ENCODE results near the gene VPS72.
"Not testable (repeated sequence)": the region's sequence is repeated elsewhere in the genome, so short reads cannot be mapped to it uniquely, and the experiment has no call there.

The VPS72 gene

DNA sequence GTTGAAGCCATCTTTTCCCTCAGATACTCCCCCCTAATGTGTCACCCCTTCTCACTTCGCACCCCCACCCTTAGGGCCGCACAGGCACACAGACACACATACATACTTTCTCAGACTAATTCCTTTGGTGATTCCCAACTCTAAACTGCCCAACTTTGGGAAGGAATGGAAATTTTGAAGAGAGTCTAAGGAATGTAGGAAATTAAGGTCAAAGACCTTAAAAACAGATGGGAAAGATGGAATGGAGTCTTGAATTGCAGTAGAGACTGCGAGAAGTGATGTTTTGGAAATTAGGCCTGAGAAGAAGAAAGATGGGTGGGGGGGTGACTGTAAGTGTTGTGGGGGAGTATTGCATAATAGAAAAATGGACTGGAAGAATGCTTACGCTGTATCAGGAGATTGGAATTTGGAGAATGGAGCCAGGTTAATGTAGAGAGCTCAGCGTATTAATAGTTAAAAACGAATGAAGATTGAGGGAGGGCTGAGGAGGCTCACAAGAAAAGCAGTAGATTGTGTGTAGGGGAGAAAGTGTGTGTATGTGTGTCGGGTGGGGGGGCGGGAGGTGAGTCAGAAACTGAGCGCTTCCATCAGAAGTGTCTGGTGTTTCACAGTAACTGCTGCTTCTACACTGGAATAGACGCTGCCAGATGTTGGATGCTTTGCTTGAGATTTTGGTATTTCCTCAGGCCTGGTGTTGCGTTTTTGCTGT is 10.0 kb upstream of the VPS72 start:
- Histone ChIP-seq H3K27me3 (ENCODE audit: insufficient read depth, low read length) (no peaks in the 10 kb centered on the region), H3K9me3 (ENCODE audit: insufficient read depth, low read depth, low read length) (no peaks in the 10 kb centered on the region), H3K36me3 (ENCODE audit: insufficient read depth, low read length) (peaks cover 26% of the 10 kb centered on the region), H3K4me3 (ENCODE audit: low read length) (peak overlapping the region; percentile 100), H3K4me1 (ENCODE audit: insufficient read depth, low read length) (peaks cover 5% of the 10 kb centered on the region; the same call in 1 of the 2 replicates), H3K9ac (ENCODE audit: low read depth, low read length) (peak overlapping the region; percentile 89), H3K27ac (ENCODE audit: low read depth, low read length) (no peak overlapping the region)
- WGBS, result 32% methylated on average over 11 of the region's 11 CpGs

DNA sequence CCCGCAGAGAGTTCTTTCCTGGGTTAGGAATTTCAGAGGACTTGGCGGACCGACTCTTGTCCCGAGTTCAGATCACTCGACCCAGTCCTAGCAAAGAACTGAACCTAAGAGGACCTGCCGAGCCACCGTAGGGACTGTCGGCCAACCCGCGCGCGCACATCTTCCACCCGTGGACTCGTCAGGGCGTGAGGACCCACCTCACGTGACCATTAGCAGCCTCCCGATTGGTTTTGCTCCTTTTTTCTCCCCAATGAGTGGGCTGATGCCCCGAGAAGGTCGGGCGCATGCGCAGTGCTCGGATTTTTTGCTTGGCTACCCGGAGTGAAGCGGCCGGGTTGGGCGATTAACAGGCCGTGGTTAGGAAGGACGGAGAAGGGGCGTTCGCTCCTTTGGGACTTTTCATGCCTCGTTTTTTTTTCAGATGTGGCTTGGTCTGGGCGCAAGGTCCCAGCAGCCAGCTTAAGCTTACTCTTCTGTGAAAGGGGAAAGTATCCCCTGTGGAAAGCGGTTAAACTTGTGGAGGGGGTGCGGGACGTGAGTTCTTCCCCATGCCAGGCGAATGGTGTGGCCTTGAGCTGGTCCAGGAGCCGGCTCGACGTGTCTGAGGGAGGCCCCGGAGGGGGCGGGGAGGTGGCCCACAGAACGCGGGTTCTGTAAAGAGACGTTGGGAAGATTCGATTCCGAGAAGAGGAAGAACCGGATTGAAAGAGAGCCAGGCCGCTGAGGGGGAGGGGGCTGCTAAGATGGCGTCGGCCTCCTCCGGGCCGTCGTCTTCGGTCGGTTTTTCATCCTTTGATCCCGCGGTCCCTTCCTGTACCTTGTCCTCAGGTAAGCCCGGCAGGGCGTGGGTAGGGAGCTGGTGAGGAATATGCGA is 8.5 kb upstream of the VPS72 start, which contains the start of gene PIP5K1A:
Gene PIP5K1A, plus strand, starts transcription at position 299 of the 874 bp plus-strand sequence. Its CDS starts 445 bp downstream, at position 744.
- peak within 1 kb of the TSS; percentile 100 for H3K4me3 ChIP-seq (ENCODE audit: low read length)
- WGBS, result under 1% methylated on average over 60 of the region's 60 CpGs
- H3K4me1 ChIP-seq (ENCODE audit: insufficient read depth, low read length), result peaks cover 5% of the 10 kb centered on the region; the same call in 1 of the 2 replicates
- no peaks in the 10 kb centered on the region for H3K27me3 ChIP-seq (ENCODE audit: insufficient read depth, low read length)
- H3K36me3 ChIP-seq (ENCODE audit: insufficient read depth, low read length), result peaks cover 17% of the 10 kb centered on the region
- no peaks in the 10 kb centered on the region for H3K9me3 ChIP-seq (ENCODE audit: insufficient read depth, low read depth, low read length)
- peak within 1 kb of the TSS; percentile 89 for H3K9ac ChIP-seq (ENCODE audit: low read depth, low read length)
- peak within 1 kb of the TSS; percentile 91 for H3K27ac ChIP-seq (ENCODE audit: low read depth, low read length)

DNA sequence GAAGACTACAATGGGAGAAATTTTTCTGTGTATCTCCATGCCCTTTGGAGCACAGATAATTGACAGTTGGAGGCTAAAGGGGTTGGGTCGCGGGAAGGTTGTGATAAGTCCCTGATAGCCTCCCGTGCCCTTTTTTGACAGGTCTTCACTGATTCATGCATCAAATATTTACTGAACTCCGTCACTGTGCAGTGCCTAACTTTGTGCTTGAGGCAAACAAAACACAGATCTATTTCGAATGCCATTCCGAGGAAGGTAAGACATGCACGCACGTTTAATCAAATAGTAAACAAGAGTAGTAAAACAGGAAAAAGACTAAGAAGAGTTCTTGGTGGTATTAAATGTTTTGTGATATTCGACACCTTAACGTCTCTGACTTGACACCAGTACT is 7.9 kb upstream of the VPS72 start:
- Histone ChIP-seq H3K27me3 (ENCODE audit: insufficient read depth, low read length) (no peaks in the 10 kb centered on the region), H3K9me3 (ENCODE audit: insufficient read depth, low read depth, low read length) (no peaks in the 10 kb centered on the region), H3K36me3 (ENCODE audit: insufficient read depth, low read length) (peaks cover 12% of the 10 kb centered on the region), H3K4me1 (ENCODE audit: insufficient read depth, low read length) (peaks cover 5% of the 10 kb centered on the region; the same call in 1 of the 2 replicates), H3K9ac (ENCODE audit: low read depth, low read length) (0 out of 2 replicates have a peak overlapping the region, but pooled peaks have one; percentile 89), H3K27ac (ENCODE audit: low read depth, low read length) (peak overlapping the region; percentile 33; the same call in 1 of the 2 replicates), H3K4me3 (ENCODE audit: low read length) (peak overlapping the region; percentile 100)
- 15% methylated on average over 10 of the region's 10 CpGs for WGBS

DNA sequence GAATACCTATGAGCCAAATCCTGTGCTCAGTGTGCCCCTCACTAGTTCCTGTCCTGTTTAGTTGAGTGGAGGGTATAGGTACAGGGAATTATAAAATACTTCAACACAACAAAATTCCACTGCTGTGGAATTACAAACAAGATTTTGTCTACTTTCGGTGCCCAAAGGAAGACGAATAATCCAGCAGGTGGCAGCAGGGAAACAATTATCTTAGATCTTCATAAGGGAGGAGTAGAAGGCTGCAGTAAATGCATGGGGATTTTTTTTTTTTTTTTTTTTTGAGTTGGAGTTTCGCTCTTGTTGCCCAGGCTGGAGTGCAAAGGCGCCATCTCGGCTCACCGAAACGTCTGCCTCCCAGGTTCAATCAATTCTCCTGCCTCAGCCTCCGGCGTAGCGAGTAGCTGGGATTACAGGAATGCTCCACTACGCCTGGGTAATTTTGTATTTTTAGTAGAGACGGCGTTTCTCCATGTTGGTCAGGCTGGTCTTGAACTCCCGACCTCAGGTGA is 6.3 kb upstream of the VPS72 start:
- no peak overlapping the region for H3K4me3 ChIP-seq (ENCODE audit: low read length)
- no peaks in the 10 kb centered on the region for H3K9me3 ChIP-seq (ENCODE audit: insufficient read depth, low read depth, low read length)
- peaks cover 5% of the 10 kb centered on the region; the same call in 1 of the 2 replicates for H3K4me1 ChIP-seq (ENCODE audit: insufficient read depth, low read length)
- H3K36me3 ChIP-seq (ENCODE audit: insufficient read depth, low read length), result no peaks in the 10 kb centered on the region
- no peak overlapping the region for H3K9ac ChIP-seq (ENCODE audit: low read depth, low read length)
- no peaks in the 10 kb centered on the region for H3K27me3 ChIP-seq (ENCODE audit: insufficient read depth, low read length)
- H3K27ac ChIP-seq (ENCODE audit: low read depth, low read length), result no peak overlapping the region
- 64% methylated on average over 14 of the region's 14 CpGs for WGBS

GRCh38 chr1:151194894-151195594 is 5.0 kb upstream of the VPS72 start:
- not testable (repeated sequence) for H3K4me3 ChIP-seq (ENCODE audit: low read length); H3K4me1 ChIP-seq (ENCODE audit: insufficient read depth, low read length); H3K36me3 ChIP-seq (ENCODE audit: insufficient read depth, low read length); H3K27me3 ChIP-seq (ENCODE audit: insufficient read depth, low read length); H3K9ac ChIP-seq (ENCODE audit: low read depth, low read length); H3K27ac ChIP-seq (ENCODE audit: low read depth, low read length); H3K9me3 ChIP-seq (ENCODE audit: insufficient read depth, low read depth, low read length)
- WGBS, result 96% methylated on average over 15 of the region's 17 CpGs

DNA sequence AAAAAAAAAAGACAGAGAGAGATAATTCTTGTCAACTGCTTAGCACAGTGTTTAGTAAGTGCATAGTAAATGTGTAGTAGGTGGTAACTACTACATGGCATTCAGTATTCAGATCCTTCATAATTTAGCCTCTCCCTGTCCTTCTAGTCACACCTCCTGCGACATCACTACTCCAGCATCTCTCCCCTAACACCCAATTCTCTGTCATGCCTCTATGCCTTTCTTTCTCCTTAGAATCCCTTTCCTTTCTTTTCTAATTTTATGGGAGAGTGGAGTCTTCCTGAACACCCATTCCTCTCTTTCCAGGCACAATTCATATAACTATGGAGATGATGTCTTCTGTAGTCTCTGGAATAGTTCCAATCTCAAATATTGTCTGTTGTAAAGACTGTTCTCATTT is 3.9 kb upstream of the VPS72 start:
- WGBS, result 83% methylated on average over 1 of the region's 1 CpG
- no peaks in the 10 kb centered on the region for H3K9me3 ChIP-seq (ENCODE audit: insufficient read depth, low read depth, low read length)
- H3K27ac ChIP-seq (ENCODE audit: low read depth, low read length), result no peak overlapping the region

DNA sequence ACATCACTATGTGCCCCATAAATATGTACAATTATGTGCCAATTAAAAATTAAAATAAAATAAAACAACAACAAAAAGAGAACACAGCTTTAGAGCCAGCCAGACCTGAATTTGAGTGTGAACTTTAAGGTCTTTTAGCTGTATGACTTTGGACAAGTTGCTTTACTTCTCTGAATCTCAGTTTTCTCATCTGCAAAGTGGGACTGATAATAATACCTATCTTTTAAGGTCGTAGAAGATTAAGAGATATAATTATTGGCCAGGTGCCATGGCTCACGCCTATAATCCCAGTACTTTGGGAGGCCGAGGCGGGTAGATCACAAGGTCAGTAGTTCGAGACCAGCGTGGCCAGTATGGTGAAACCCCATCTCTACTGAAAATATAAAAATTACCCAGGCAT is 3.3 kb upstream of the VPS72 start:
- WGBS, result 88% methylated on average over 6 of the region's 6 CpGs
- Histone ChIP-seq H3K36me3 (ENCODE audit: insufficient read depth, low read length) (no peaks in the 10 kb centered on the region), H3K27ac (ENCODE audit: low read depth, low read length) (no peak overlapping the region), H3K9me3 (ENCODE audit: insufficient read depth, low read depth, low read length) (no peaks in the 10 kb centered on the region), H3K27me3 (ENCODE audit: insufficient read depth, low read length) (no peaks in the 10 kb centered on the region), H3K4me1 (ENCODE audit: insufficient read depth, low read length) (peaks cover 8% of the 10 kb centered on the region; the same call in 1 of the 2 replicates), H3K9ac (ENCODE audit: low read depth, low read length) (no peak overlapping the region), H3K4me3 (ENCODE audit: low read length) (no peak overlapping the region)

More for the DNA sequence above, 3.9 kb upstream of the VPS72 start:
- H3K4me1 ChIP-seq (ENCODE audit: insufficient read depth, low read length), result 0 out of 2 replicates have a peak, but pooled peaks cover 5% of the 10 kb centered on the region
- H3K4me3 ChIP-seq (ENCODE audit: low read length), result no peak overlapping the region
- no peaks in the 10 kb centered on the region for H3K27me3 ChIP-seq (ENCODE audit: insufficient read depth, low read length)
- no peak overlapping the region for H3K9ac ChIP-seq (ENCODE audit: low read depth, low read length)
- no peaks in the 10 kb centered on the region for H3K36me3 ChIP-seq (ENCODE audit: insufficient read depth, low read length)

- Histone ChIP-seq H3K9ac (ENCODE audit: low read depth, low read length) (no peak overlapping the region), H3K36me3 (ENCODE audit: insufficient read depth, low read length) (no peaks in the 10 kb centered on the region), H3K27me3 (ENCODE audit: insufficient read depth, low read length) (no peaks in the 10 kb centered on the region), H3K9me3 (ENCODE audit: insufficient read depth, low read depth, low read length) (no peaks in the 10 kb centered on the region), H3K4me3 (ENCODE audit: low read length) (no peak overlapping the region), H3K27ac (ENCODE audit: low read depth, low read length) (no peak overlapping the region), H3K4me1 (ENCODE audit: insufficient read depth, low read length) (peaks cover 3% of the 10 kb centered on the region; the same call in 1 of the 2 replicates)
- 88% methylated on average over 7 of the region's 7 CpGs for WGBS
Observed at GRCh38 chr1:151192047-151192446, 2.0 kb upstream of the VPS72 start.

GRCh38 chr1:151188667-151189066 is 1.3 kb downstream of the VPS72 start:
- not testable (repeated sequence) for H3K4me1 ChIP-seq (ENCODE audit: insufficient read depth, low read length); H3K27me3 ChIP-seq (ENCODE audit: insufficient read depth, low read length); H3K9me3 ChIP-seq (ENCODE audit: insufficient read depth, low read depth, low read length); H3K27ac ChIP-seq (ENCODE audit: low read depth, low read length)
- WGBS, result 90% methylated on average over 8 of the region's 8 CpGs
- Histone ChIP-seq H3K9ac (ENCODE audit: low read depth, low read length) (peak overlapping the region; percentile 89; the same call in 1 of the 2 replicates), H3K36me3 (ENCODE audit: insufficient read depth, low read length) (peaks cover 30% of the 10 kb centered on the region), H3K4me3 (ENCODE audit: low read length) (peak overlapping the region; percentile 95)

DNA sequence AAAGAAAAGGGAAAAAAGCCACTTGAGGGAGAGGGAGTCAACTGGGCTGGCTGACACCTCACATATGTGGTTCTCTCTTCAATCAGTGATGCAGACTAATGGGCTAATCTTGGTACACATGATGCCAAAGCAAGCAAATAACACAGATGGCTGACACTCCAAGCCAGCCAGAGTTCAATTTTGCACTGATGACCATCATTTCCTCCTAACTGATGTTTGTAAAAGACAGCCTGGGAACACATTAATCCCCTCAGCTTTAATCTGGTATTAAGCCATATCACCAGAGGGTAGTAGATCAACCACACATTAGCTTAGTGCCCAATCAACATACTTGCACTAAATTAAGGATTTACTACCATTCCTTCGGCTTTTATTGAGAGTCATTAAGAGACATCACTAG is 2.8 kb downstream of the VPS72 start:
- Histone ChIP-seq H3K4me3 (ENCODE audit: low read length) (no peak overlapping the region), H3K27ac (ENCODE audit: low read depth, low read length) (no peak overlapping the region), H3K9me3 (ENCODE audit: insufficient read depth, low read depth, low read length) (no peaks in the 10 kb centered on the region), H3K4me1 (ENCODE audit: insufficient read depth, low read length) (peaks cover 3% of the 10 kb centered on the region; the same call in 1 of the 2 replicates), H3K27me3 (ENCODE audit: insufficient read depth, low read length) (no peaks in the 10 kb centered on the region), H3K36me3 (ENCODE audit: insufficient read depth, low read length) (peaks cover 43% of the 10 kb centered on the region), H3K9ac (ENCODE audit: low read depth, low read length) (no peak overlapping the region)
- WGBS, result no CpG with 5 or more reads among the region's 1 CpG
